Measurements from ENCODE around the gene SCYGR5. TPM values are rescaled to one million over a fixed set of nuclear protein-coding genes. Genes with fewer than 3 reads are reported as not detected.

The SCYGR5 gene
- total RNA-seq, 4 donors from 2014 or later: not detected

DNA sequence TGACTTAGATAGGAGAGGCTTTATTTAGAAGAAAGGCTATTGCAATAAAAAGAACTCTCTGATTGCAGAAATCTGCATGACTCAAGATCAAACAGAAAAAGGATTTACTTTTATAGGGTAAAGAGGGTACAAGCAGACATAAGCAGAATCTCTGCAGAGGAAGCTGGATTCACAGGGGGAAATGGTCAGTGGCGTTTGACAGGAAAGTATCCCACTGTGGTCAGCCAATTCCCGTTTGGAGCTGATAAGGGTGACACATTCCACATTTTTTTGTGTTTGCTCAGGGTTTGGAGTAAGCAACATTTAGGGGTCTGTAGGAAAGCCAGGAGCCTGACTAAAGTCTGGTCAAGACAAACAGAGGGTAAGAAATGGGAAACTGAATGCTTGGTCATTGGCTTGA is 23.9 kb upstream of the SCYGR5 start:
- no peak for DNase-seq
- TF ChIP-seq POLR2A (IDR thresholded peaks at IDR 0.05): no peak
- TF ChIP-seq, protein P1, sequence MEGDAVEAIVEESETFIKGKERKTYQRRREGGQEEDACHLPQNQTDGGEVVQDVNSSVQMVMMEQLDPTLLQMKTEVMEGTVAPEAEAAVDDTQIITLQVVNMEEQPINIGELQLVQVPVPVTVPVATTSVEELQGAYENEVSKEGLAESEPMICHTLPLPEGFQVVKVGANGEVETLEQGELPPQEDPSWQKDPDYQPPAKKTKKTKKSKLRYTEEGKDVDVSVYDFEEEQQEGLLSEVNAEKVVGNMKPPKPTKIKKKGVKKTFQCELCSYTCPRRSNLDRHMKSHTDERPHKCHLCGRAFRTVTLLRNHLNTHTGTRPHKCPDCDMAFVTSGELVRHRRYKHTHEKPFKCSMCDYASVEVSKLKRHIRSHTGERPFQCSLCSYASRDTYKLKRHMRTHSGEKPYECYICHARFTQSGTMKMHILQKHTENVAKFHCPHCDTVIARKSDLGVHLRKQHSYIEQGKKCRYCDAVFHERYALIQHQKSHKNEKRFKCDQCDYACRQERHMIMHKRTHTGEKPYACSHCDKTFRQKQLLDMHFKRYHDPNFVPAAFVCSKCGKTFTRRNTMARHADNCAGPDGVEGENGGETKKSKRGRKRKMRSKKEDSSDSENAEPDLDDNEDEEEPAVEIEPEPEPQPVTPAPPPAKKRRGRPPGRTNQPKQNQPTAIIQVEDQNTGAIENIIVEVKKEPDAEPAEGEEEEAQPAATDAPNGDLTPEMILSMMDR (IDR thresholded peaks at IDR 0.05): no peak
- Histone ChIP-seq H3K27ac (no peak overlapping the region), H3K4me1 (no peaks in the 10 kb centered on the region), H3K4me3 (no peak overlapping the region), H3K36me3 (no peaks in the 10 kb centered on the region), H3K9me3 (no peaks in the 10 kb centered on the region), H3K27me3 (no peaks in the 10 kb centered on the region)
- WGBS, 2 donors: 23 to 24% methylated on average over 2 of the region's 2 CpGs
- intact Hi-C loops (cut with DNase I): no loop called here

DNA sequence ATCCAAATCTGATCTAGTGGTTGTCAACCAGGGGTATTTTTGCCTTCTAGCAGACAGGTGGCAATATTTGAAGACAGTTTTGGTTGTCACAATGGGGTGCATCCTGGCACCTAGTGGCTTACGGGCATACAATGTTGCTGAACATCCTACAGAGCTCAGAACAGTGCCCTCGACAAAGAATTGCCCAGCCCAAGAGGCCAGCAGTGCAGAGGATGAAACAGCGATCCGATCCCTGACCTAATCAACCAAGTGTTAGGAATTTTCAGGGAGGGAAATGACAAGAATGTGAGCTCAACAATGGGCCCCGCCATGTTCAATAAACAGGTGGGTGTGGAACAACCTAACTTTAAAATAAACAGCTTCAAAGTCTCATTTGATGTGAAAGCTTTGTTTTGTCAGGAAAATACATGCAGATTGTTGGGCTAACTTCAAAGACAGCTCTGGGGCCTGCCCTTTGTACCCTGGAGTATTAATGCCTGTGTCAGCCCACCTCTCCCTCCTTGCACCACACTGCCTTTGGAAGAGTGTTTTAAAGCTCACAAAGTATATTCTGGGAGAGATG is 22.5 kb upstream of the SCYGR5 start:
- TF ChIP-seq, protein P1 (IDR thresholded peaks at IDR 0.05): no peak
- no peak for TF ChIP-seq POLR2A (IDR thresholded peaks at IDR 0.05)
- intact Hi-C loops (cut with DNase I): no loop called here
- DNase-seq: no peak
- no peak overlapping the region for H3K27ac ChIP-seq
- H3K4me3 ChIP-seq: no peak overlapping the region
- H3K27me3 ChIP-seq: no peaks in the 10 kb centered on the region
- no peaks in the 10 kb centered on the region for H3K36me3 ChIP-seq
- WGBS, 2 donors: 67 to 88% methylated on average over 4 of the region's 5 CpGs
- no peaks in the 10 kb centered on the region for H3K4me1 ChIP-seq
- H3K9me3 ChIP-seq: no peaks in the 10 kb centered on the region

DNA sequence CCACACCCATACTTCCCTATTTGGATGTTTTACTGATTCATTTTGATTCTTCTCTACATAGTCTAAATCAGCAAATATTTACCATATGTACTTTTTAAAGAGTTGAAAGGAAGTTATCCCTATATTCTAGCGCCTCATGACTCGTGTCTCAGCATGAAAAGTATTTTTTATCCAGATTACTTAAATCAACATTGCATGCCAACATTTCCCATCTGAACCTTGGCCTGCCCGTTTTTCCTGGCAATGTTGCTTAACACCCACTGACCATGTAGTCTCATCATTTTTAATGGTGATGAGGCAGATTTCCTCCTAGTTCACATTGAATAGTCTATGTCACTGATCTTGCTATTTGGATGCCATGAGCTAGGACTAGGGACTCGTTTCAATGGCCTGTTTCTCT is 13.2 kb upstream of the SCYGR5 start:
- H3K27me3 ChIP-seq: no peaks in the 10 kb centered on the region
- intact Hi-C loops (cut with DNase I): no loop called here
- H3K9me3 ChIP-seq: no peaks in the 10 kb centered on the region
- TF ChIP-seq POLR2A (IDR thresholded peaks at IDR 0.05): no peak
- TF ChIP-seq, protein P1 (IDR thresholded peaks at IDR 0.05): no peak
- WGBS, 2 donors: 30 to 34% methylated on average over 4 of the region's 4 CpGs
- H3K4me3 ChIP-seq: no peak overlapping the region
- no peak overlapping the region for H3K27ac ChIP-seq
- peaks cover 0 to 6% (median 0%) of the 10 kb centered on the region in 3 donors for H3K4me1 ChIP-seq
- no peak for DNase-seq
- no peaks in the 10 kb centered on the region for H3K36me3 ChIP-seq

DNA sequence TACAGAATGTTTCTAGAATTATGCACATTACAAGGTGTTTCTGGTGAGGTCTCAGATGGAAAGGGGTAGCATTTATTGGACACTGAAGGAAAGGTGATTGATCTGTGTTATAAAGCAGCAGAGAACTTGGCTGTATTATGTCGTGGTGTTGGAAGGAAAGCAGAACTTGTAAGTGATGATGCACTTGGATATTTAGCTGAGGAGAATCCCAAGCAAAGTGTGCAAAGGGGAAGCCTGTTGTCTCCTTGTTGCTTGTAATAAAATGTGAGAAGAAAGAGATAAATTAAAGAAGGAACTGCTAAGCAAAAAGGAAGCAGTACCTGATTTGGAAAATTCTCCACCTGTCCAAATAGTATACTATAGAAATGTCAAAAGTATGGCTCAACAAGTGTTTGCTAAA is 12.2 kb upstream of the SCYGR5 start:
- intact Hi-C loops (cut with DNase I): no loop called here
- WGBS, 2 donors: 47 to 69% methylated on average over 1 of the region's 1 CpG

DNA sequence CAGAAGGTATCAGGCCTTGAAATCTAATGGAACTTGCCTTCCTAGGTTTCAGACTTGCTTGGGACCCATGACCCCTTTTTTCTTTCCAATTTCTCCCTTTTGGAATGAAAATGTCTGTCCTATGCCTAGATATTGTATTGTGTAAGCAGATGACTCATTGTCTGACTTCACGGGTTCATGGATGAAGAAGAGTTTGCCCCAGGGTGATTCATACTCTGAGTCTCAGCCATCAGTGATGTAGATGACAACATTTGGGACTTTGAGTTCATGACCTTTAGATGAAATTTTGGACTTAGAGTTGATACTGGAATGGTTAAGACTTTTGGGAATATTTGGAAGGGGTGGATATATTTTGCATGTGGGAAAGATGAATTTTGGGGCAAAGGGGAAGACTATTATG is 11.2 kb upstream of the SCYGR5 start:
- no peak overlapping the region for H3K27ac ChIP-seq
- WGBS, 2 donors: 5 to 25% methylated on average over 1 of the region's 1 CpG
- H3K27me3 ChIP-seq: no peaks in the 10 kb centered on the region
- intact Hi-C loops (cut with DNase I): loop anchor here (5.0 kb wide), 1 partner anchor 112 kb away; no protein-coding TSS in a partner anchor
- TF ChIP-seq, protein P1 (IDR thresholded peaks at IDR 0.05): no peak
- no peak for TF ChIP-seq POLR2A (IDR thresholded peaks at IDR 0.05)
- H3K36me3 ChIP-seq: no peaks in the 10 kb centered on the region
- no peak for DNase-seq
- H3K4me1 ChIP-seq: peaks cover 0 to 6% (median 0%) of the 10 kb centered on the region in 3 donors
- H3K4me3 ChIP-seq: no peak overlapping the region
- H3K9me3 ChIP-seq: no peaks in the 10 kb centered on the region

More for the DNA sequence above, 12.2 kb upstream of the SCYGR5 start:
- no peaks in the 10 kb centered on the region for H3K9me3 ChIP-seq
- DNase-seq: no peak
- no peak overlapping the region for H3K4me3 ChIP-seq
- H3K27me3 ChIP-seq: no peaks in the 10 kb centered on the region
- TF ChIP-seq, protein P1 (IDR thresholded peaks at IDR 0.05): no peak
- TF ChIP-seq POLR2A (IDR thresholded peaks at IDR 0.05): no peak
- no peak overlapping the region for H3K27ac ChIP-seq
- no peaks in the 10 kb centered on the region for H3K36me3 ChIP-seq
- H3K4me1 ChIP-seq: peaks cover 0 to 6% (median 0%) of the 10 kb centered on the region in 3 donors
